ENCODE measurements around the gene SPG21. TPM values are rescaled to one million over a fixed set of nuclear protein-coding genes. Genes with fewer than 3 reads are reported as not detected.

The SPG21 gene
- total and polyA plus RNA-seq, 2 of the 4 experiments (the other 2 are of a cell fraction), result 59.9 to 60.8 TPM

DNA sequence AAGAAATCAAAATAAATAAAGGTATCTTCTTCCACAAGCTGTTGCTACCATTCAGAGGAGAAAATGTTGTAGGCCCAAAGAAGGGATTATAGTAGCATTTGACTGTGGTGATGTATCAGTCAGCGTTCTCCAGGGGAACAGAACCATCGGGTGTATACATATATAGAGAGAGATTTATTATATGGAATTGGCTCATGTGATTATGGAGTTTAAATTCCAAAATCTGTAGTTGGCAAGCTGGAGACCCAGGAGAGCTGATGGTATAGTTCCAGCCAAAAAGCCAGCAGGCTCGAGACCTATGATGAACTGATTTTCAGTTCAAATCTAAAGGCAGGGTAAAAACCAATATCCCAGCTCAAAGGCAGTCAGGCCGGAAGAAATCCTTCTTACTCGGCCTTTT, 7.4 kb upstream of the SPG21 start:
- Histone ChIP-seq H4K8ac (ENCODE audit: low read depth in 2 of 2, low read length in 2 of 2) (no peak overlapping the region), H4K5ac (ENCODE audit: low read depth, low read length) (no peak overlapping the region), H3K4me2 (ENCODE audit: low read depth, low read length) (no peak overlapping the region), H2BK20ac (ENCODE audit: low read depth, low read length) (no peak overlapping the region), H2BK5ac (ENCODE audit: low read depth, low read length, poor library complexity, severe bottlenecking) (no peak overlapping the region), H3K9me1 (ENCODE audit: insufficient read depth, low read length) (peaks cover 5% of the 10 kb centered on the region; the same call in 1 of the 2 replicates), H3K23ac (ENCODE audit: low read depth, low read length) (no peak overlapping the region), H3K9ac (ENCODE audit: low read depth, low read length) (no peak overlapping the region), H3K4me1 (ENCODE audit: control insufficient read depth, insufficient read depth, low read length) (no peaks in the 10 kb centered on the region), H3K14ac (replicated peaks; ENCODE audit: low read depth, low read length) (no peak overlapping the region), H3K9me3 (ENCODE audit: control insufficient read depth, insufficient read depth, low read length) (no peaks in the 10 kb centered on the region), H3K56ac (ENCODE audit: extremely low read depth, insufficient read depth, low read length) (no peak overlapping the region), H4K20me1 (ENCODE audit: insufficient read depth, low read length) (no peaks in the 10 kb centered on the region), H3K79me1 (ENCODE audit: low read depth in 1 of 2, low read length in 2 of 2) (no peaks in the 10 kb centered on the region), H3K27me3 (ENCODE audit: control insufficient read depth, insufficient read depth, low read length) (no peaks in the 10 kb centered on the region), H2AK9ac (replicated peaks; ENCODE audit: low read depth, low read length, poor library complexity) (no peak overlapping the region), H4K91ac (ENCODE audit: insufficient read depth, low read depth, low read length) (no peak overlapping the region), H3K4me3 (ENCODE audit: insufficient read depth, low read depth, low read length) (no peak overlapping the region), H2AK5ac (ENCODE audit: low read depth, low read length) (no peak overlapping the region), H3K36me3 (ENCODE audit: control insufficient read depth, insufficient read depth, low read length) (peaks cover 4% of the 10 kb centered on the region), H3K4ac (ENCODE audit: low read depth, low read length) (no peak overlapping the region), H3K18ac (ENCODE audit: low read depth, low read length) (no peak overlapping the region), H3K27ac (ENCODE audit: insufficient read depth, low read length) (no peak overlapping the region), H2BK120ac (ENCODE audit: low read depth, low read length) (no peak overlapping the region), H2AFZ (replicated peaks; ENCODE audit: low read length, poor library complexity) (no peak overlapping the region), H2BK15ac (ENCODE audit: low read depth, low read length) (no peak overlapping the region)
- ChIA-PET CTCF (interaction anchor here (1.8 kb wide), 1 partner anchor 104 kb away, joined by 4 read pairs; no protein-coding TSS in a partner anchor), POLR2A (ENCODE audit: unreplicated experiment) (no interaction called here)
- no TSS peak for BruUV-seq (replicated peaks)
- in situ Hi-C loops (cut with MboI; ENCODE audit: low sequenced_read_pairs) (no loop called here), intact Hi-C loops (cut with micrococcal nuclease) (no loop called here), dilution Hi-C loops (cut with HindIII; ENCODE audit: low sequenced_read_pairs, unreplicated experiment) (no loop called here)
- ATAC-seq (ENCODE audit: low read depth) (no peak), DNase-seq (no peak)
- TF ChIP-seq MAZ (IDR thresholded peaks at IDR 0.05; ENCODE audit: borderline replicate concordance, low read depth, low read length) (no peak), RFX5 (IDR thresholded peaks at IDR 0.05; ENCODE audit: low read depth, low read length) (no peak), FOS (IDR thresholded peaks at IDR 0.05; ENCODE audit: low read depth, low read length) (no peak), CEBPB (IDR thresholded peaks at IDR 0.05; ENCODE audit: low read depth, low read length) (no peak), SMC3 (IDR thresholded peaks at IDR 0.05; ENCODE audit: low read depth, low read length) (no peak), NFE2L2 (IDR thresholded peaks at IDR 0.05; ENCODE audit: low read depth, low read length) (no peak), MXI1 (IDR thresholded peaks at IDR 0.05; ENCODE audit: borderline replicate concordance, low read depth, low read length) (no peak), MAFK (IDR thresholded peaks at IDR 0.05; ENCODE audit: low read depth, low read length) (no peak), BHLHE40 (IDR thresholded peaks at IDR 0.05; ENCODE audit: low read depth, low read length) (no peak), RCOR1 (IDR thresholded peaks at IDR 0.05; ENCODE audit: insufficient replicate concordance, low read length) (no peak), RAD21 (IDR thresholded peaks at IDR 0.05; ENCODE audit: low read length) (no peak), CHD1 (IDR thresholded peaks at IDR 0.05; ENCODE audit: low read depth, low read length) (no peak)
- TF ChIP-seq, protein P1, sequence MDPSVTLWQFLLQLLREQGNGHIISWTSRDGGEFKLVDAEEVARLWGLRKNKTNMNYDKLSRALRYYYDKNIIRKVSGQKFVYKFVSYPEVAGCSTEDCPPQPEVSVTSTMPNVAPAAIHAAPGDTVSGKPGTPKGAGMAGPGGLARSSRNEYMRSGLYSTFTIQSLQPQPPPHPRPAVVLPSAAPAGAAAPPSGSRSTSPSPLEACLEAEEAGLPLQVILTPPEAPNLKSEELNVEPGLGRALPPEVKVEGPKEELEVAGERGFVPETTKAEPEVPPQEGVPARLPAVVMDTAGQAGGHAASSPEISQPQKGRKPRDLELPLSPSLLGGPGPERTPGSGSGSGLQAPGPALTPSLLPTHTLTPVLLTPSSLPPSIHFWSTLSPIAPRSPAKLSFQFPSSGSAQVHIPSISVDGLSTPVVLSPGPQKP (IDR thresholded peaks at IDR 0.05; ENCODE audit: borderline replicate concordance, low read depth, low read length), result no peak
- TF ChIP-seq, protein P2, sequence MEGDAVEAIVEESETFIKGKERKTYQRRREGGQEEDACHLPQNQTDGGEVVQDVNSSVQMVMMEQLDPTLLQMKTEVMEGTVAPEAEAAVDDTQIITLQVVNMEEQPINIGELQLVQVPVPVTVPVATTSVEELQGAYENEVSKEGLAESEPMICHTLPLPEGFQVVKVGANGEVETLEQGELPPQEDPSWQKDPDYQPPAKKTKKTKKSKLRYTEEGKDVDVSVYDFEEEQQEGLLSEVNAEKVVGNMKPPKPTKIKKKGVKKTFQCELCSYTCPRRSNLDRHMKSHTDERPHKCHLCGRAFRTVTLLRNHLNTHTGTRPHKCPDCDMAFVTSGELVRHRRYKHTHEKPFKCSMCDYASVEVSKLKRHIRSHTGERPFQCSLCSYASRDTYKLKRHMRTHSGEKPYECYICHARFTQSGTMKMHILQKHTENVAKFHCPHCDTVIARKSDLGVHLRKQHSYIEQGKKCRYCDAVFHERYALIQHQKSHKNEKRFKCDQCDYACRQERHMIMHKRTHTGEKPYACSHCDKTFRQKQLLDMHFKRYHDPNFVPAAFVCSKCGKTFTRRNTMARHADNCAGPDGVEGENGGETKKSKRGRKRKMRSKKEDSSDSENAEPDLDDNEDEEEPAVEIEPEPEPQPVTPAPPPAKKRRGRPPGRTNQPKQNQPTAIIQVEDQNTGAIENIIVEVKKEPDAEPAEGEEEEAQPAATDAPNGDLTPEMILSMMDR (conservative IDR thresholded peaks at IDR 0.05; ENCODE audit: low read depth, low read length), result no peak
- TF ChIP-seq, protein P3, sequence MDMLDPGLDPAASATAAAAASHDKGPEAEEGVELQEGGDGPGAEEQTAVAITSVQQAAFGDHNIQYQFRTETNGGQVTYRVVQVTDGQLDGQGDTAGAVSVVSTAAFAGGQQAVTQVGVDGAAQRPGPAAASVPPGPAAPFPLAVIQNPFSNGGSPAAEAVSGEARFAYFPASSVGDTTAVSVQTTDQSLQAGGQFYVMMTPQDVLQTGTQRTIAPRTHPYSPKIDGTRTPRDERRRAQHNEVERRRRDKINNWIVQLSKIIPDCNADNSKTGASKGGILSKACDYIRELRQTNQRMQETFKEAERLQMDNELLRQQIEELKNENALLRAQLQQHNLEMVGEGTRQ (IDR thresholded peaks at IDR 0.05; ENCODE audit: low read depth, low read length), result no peak
- 57% methylated on average over 1 of the region's 5 CpGs; no CpG with 5 or more reads in 1 of the 2 experiments for WGBS, 2 experiments (ENCODE audit: extremely low coverage in 2 of 2, insufficient read length in 1 of 2)
